HL-60 (cell line): ENCODE results near the gene XXYLT1.

Experiments used
- DNase-seq, 2 experiments: peaks; one replicate each; pipeline ENCODE4 v3.0.0-alpha.2; 2010 to 2020; ENCODE audit warnings: low read depth in 1 of 2, low spot score in 1 of 2
- H3K27ac ChIP-seq: fragments of 250-450 bp; sonication (Bioruptor Pico); replicated peaks from 2 replicates; pipeline ENCODE4 v1.5.1; 2020; ENCODE audit warnings: mild to moderate bottlenecking, moderate library complexity
- H3K27me3 ChIP-seq: fragments of 250-450 bp; sonication (Bioruptor Pico); 2 replicates; pipeline ENCODE4 v1.5.1; 2021; ENCODE audit warnings: mild to moderate bottlenecking, moderate library complexity; ENCODE audit not compliant: insufficient read depth, poor library complexity, severe bottlenecking
- H3K4me3 ChIP-seq: replicated peaks from 2 replicates; pipeline ENCODE4 v1.5.1; 2011; ENCODE audit warnings: mild to moderate bottlenecking, control low read depth, low read length; ENCODE audit not compliant: insufficient read depth
- CTCF ChIP-seq: IDR thresholded peaks from one replicate; pipeline ENCODE4 v1.5.1; 2011; ENCODE audit warnings: low read length, control low read depth, inconsistent platforms; ENCODE audit not compliant: insufficient read depth
- GABPA ChIP-seq: IDR thresholded peaks from 2 replicates; pipeline ENCODE4 v1.6.1; 2012; ENCODE audit warnings: low read depth
- POLR2AphosphoS5 ChIP-seq: IDR thresholded peaks from 2 replicates; pipeline ENCODE4 v1.6.1; 2012; ENCODE audit warnings: low read depth
- REST ChIP-seq: IDR thresholded peaks from 2 replicates; pipeline ENCODE4 v1.6.1; 2012; ENCODE audit warnings: low read depth; ENCODE audit not compliant: insufficient replicate concordance
- SPI1 ChIP-seq: IDR thresholded peaks from 2 replicates; pipeline ENCODE4 v1.6.1; 2012; ENCODE audit warnings: low read depth, mild to moderate bottlenecking, borderline replicate concordance

Gene XXYLT1

GRCh38 chr3:195086341-195086740, 184.6 kb downstream of the XXYLT1 start:
- H3K27ac ChIP-seq, result no peak overlapping the region
- no peak for DNase-seq
- no peak for TF ChIP-seq SPI1
- TF ChIP-seq REST, result no peak
- no peak for TF ChIP-seq GABPA
- no peak for TF ChIP-seq POLR2AphosphoS5
- no peak for TF ChIP-seq CTCF
- no peak overlapping the region for H3K4me3 ChIP-seq
- no peaks in the 10 kb centered on the region for H3K27me3 ChIP-seq

GRCh38 chr3:195085356-195086130, 185.4 kb downstream of the XXYLT1 start:
- Histone ChIP-seq H3K27me3 (no peaks in the 10 kb centered on the region), H3K4me3 (no peak overlapping the region), H3K27ac (no peak overlapping the region)
- no peak for DNase-seq
- TF ChIP-seq GABPA (no peak), REST (no peak), SPI1 (no peak), CTCF (no peak), POLR2AphosphoS5 (no peak)

GRCh38 chr3:195084746-195085145, 186.2 kb downstream of the XXYLT1 start:
- Histone ChIP-seq H3K27ac (no peak overlapping the region), H3K4me3 (no peak overlapping the region), H3K27me3 (no peaks in the 10 kb centered on the region)
- TF ChIP-seq CTCF (no peak), POLR2AphosphoS5 (no peak), GABPA (no peak), REST (no peak)
- DNase-seq, result no peak
